WTC11 (cell line): ENCODE measurements around the gene PHKB.

Experiments
- AFF4 ChIP-seq: sonication (generic); formaldehyde crosslinking; IDR thresholded peaks from 2 replicates; pipeline ENCODE4 v1.8.1; 2023; ENCODE audit warnings: mild to moderate bottlenecking, missing genetic modification reagents, borderline replicate concordance
- CDX4 ChIP-seq: fragments of 250-450 bp; sonication (Bioruptor Pico); IDR thresholded peaks from 2 replicates; pipeline ENCODE4 v1.9.0; 2021; ENCODE audit warnings: moderate library complexity, mild to moderate bottlenecking, inconsistent platforms, borderline replicate concordance
- CTCF ChIP-seq: fragments of 200-600 bp; IDR thresholded peaks from 2 replicates; pipeline ENCODE4 v1.8.0; 2022; ENCODE audit warnings: antibody characterized with exemption
- ETV6 ChIP-seq: sonication (generic); formaldehyde crosslinking; IDR thresholded peaks from 2 replicates; pipeline ENCODE4 v1.8.1; 2022; ENCODE audit warnings: mild to moderate bottlenecking, missing genetic modification reagents
- FOXJ3 ChIP-seq: sonication (generic); formaldehyde crosslinking; IDR thresholded peaks from 2 replicates; pipeline ENCODE4 v1.9.0; 2021; ENCODE audit warnings: missing genetic modification reagents, mild to moderate bottlenecking, borderline replicate concordance
- TCF7 ChIP-seq: sonication (generic); formaldehyde crosslinking; IDR thresholded peaks from 2 replicates; pipeline ENCODE4 v1.8.0; 2022; ENCODE audit warnings: mild to moderate bottlenecking, low read depth, missing genetic modification reagents, moderate library complexity
- TEAD4 ChIP-seq: sonication (generic); formaldehyde crosslinking; IDR thresholded peaks from 2 replicates; pipeline ENCODE4 v1.8.0; 2022; ENCODE audit warnings: mild to moderate bottlenecking, missing genetic modification reagents
- ZNF281 ChIP-seq: sonication (generic); formaldehyde crosslinking; IDR thresholded peaks from 2 replicates; pipeline ENCODE4 v1.8.0; 2023; ENCODE audit warnings: mild to moderate bottlenecking, missing genetic modification reagents
- ZNF416 ChIP-seq: fragments of 250-450 bp; sonication (Bioruptor Pico); IDR thresholded peaks from 2 replicates; pipeline ENCODE4 v1.9.0; 2021; ENCODE audit warnings: mild to moderate bottlenecking, inconsistent platforms
- TF ChIP-seq, protein P1 (sequence below): sonication (generic); formaldehyde crosslinking; IDR thresholded peaks from 2 replicates; pipeline ENCODE4 v1.8.1; 2023; ENCODE audit warnings: mild to moderate bottlenecking, missing genetic modification reagents, moderate library complexity
- TF ChIP-seq, protein P2 (sequence below): sonication (generic); formaldehyde crosslinking; IDR thresholded peaks from 2 replicates; pipeline ENCODE4 v1.8.1; 2023; ENCODE audit warnings: mild to moderate bottlenecking, moderate library complexity, missing genetic modification reagents

GRCh38 chr16:47640661-47641060 is 179.5 kb downstream of the PHKB start:
- no peak for TF ChIP-seq CTCF
- TF ChIP-seq, protein P1, sequence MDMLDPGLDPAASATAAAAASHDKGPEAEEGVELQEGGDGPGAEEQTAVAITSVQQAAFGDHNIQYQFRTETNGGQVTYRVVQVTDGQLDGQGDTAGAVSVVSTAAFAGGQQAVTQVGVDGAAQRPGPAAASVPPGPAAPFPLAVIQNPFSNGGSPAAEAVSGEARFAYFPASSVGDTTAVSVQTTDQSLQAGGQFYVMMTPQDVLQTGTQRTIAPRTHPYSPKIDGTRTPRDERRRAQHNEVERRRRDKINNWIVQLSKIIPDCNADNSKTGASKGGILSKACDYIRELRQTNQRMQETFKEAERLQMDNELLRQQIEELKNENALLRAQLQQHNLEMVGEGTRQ (CRISPR knock-in tag): no peak
- no peak for TF ChIP-seq ZNF281 (CRISPR knock-in tag)
- no peak for TF ChIP-seq TCF7
- no peak for TF ChIP-seq FOXJ3 (CRISPR knock-in tag)
- TF ChIP-seq CDX4: no peak
- no peak for TF ChIP-seq AFF4
- no peak for TF ChIP-seq ZNF416
- TF ChIP-seq, protein P2, sequence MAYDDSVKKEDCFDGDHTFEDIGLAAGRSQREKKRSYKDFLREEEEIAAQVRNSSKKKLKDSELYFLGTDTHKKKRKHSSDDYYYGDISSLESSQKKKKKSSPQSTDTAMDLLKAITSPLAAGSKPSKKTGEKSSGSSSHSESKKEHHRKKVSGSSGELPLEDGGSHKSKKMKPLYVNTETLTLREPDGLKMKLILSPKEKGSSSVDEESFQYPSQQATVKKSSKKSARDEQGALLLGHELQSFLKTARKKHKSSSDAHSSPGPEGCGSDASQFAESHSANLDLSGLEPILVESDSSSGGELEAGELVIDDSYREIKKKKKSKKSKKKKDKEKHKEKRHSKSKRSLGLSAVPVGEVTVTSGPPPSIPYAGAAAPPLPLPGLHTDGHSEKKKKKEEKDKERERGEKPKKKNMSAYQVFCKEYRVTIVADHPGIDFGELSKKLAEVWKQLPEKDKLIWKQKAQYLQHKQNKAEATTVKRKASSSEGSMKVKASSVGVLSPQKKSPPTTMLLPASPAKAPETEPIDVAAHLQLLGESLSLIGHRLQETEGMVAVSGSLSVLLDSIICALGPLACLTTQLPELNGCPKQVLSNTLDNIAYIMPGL (CRISPR knock-in tag): no peak
- no peak for TF ChIP-seq ETV6 (CRISPR knock-in tag)
- TF ChIP-seq TEAD4 (CRISPR knock-in tag): no peak
